HEK293 (cell line): ENCODE data around the gene FIBP.

Experiments used
- CTCF ChIA-PET: fragments of 350-600 bp; formaldehyde crosslinking; extraction: SDS; loops from one replicate; lab custom pipeline; 2021; ENCODE audit warnings: antibody characterized with exemption; lab: Yijun Ruan, JAX
- POLR2A ChIA-PET: fragments of 300-600 bp; formaldehyde crosslinking; extraction: SDS; loops from one replicate; lab custom pipeline; 2020; ENCODE audit warnings: antibody characterized with exemption, inconsistent platforms; lab: Yijun Ruan, JAX
- H3K27ac ChIP-seq: fragments of 200-500 bp; sonication (Bioruptor generic); 2 replicates; pipeline ENCODE4 v1.5.1; 2014; ENCODE audit warnings: low read depth, low read length, control low read depth, inconsistent platforms; ENCODE audit errors: extremely low read depth
- H3K36me3 ChIP-seq, 2 experiments: fragments of 200-500 bp in 1 of 2; sonication (Bioruptor generic) in 1 of 2; 1 replicate in 1 of 2; 2 replicates in 1 of 2; pipeline ENCODE4 v1.5.1; 2014 to 2017; ENCODE audit warnings: inconsistent platforms in 2 of 2, low read length in 2 of 2; ENCODE audit not compliant: control insufficient read depth in 2 of 2, insufficient read depth in 1 of 2
- H3K4me1 ChIP-seq: fragments of 200-500 bp; sonication (Bioruptor generic); 2 replicates; pipeline ENCODE4 v1.5.1; 2014; ENCODE audit warnings: mild to moderate bottlenecking, low read length, inconsistent platforms; ENCODE audit not compliant: control insufficient read depth, insufficient read depth
- H3K4me3 ChIP-seq: 2 replicates; pipeline ENCODE4 v1.5.1; 2011; ENCODE audit warnings: low read depth, mild to moderate bottlenecking, control low read depth, low read length, moderate library complexity
- H3K9me3 ChIP-seq: fragments of 200-500 bp; sonication (Bioruptor generic); 2 replicates; pipeline ENCODE4 v1.5.1; 2014; ENCODE audit warnings: low read depth, low read length, inconsistent platforms; ENCODE audit not compliant: control insufficient read depth, insufficient read depth
- BCL11B ChIP-seq: fragments of 450-650 bp; formaldehyde crosslinking; IDR thresholded peaks from 2 replicates; pipeline ENCODE4 v1.5.1; 2016; ENCODE audit warnings: low read depth, missing biosample characterization, missing genetic modification characterization
- GLIS1 ChIP-seq: fragments of 450-650 bp; formaldehyde crosslinking; IDR thresholded peaks from 2 replicates; pipeline ENCODE4 v1.5.1; 2016; ENCODE audit warnings: missing biosample characterization, missing genetic modification characterization
- HOXA7 ChIP-seq: sonication (generic); formaldehyde crosslinking; IDR thresholded peaks from 2 replicates; pipeline ENCODE4 v1.8.1; 2022; ENCODE audit warnings: missing genetic modification reagents, borderline replicate concordance
- SP2 ChIP-seq: fragments of 450-650 bp; formaldehyde crosslinking; IDR thresholded peaks from 2 replicates; pipeline ENCODE4 v1.5.1; 2016; ENCODE audit warnings: missing biosample characterization, missing genetic modification characterization
- SP7 ChIP-seq: fragments of 450-650 bp; formaldehyde crosslinking; IDR thresholded peaks from 2 replicates; pipeline ENCODE4 v1.5.1; 2016; ENCODE audit warnings: missing biosample characterization, missing genetic modification characterization
- TRIM28 ChIP-seq: IDR thresholded peaks from 2 replicates; pipeline ENCODE4 v1.6.1; 2011; ENCODE audit warnings: low read length, control low read depth, borderline replicate concordance
- ZBTB17 ChIP-seq: fragments of 450-650 bp; formaldehyde crosslinking; IDR thresholded peaks from 2 replicates; pipeline ENCODE4 v1.5.1; 2016; ENCODE audit warnings: missing biosample characterization, missing genetic modification characterization
- ZBTB6 ChIP-seq: fragments of 450-650 bp; formaldehyde crosslinking; IDR thresholded peaks from 2 replicates; pipeline ENCODE4 v1.5.1; 2017; ENCODE audit warnings: missing biosample characterization, missing genetic modification characterization
- ZBTB7A ChIP-seq: fragments of 450-650 bp; formaldehyde crosslinking; IDR thresholded peaks from 2 replicates; pipeline ENCODE4 v1.5.1; 2016; ENCODE audit warnings: low read depth, missing biosample characterization, missing genetic modification characterization
- ZNF140 ChIP-seq: fragments of 450-650 bp; formaldehyde crosslinking; IDR thresholded peaks from 2 replicates; pipeline ENCODE4 v1.5.1; 2016; ENCODE audit warnings: missing biosample characterization, missing genetic modification characterization
- ZNF18 ChIP-seq: fragments of 450-650 bp; formaldehyde crosslinking; IDR thresholded peaks from 2 replicates; pipeline ENCODE4 v1.5.1; 2016; ENCODE audit warnings: missing biosample characterization, missing genetic modification characterization
- ZNF24 ChIP-seq: fragments of 450-650 bp; formaldehyde crosslinking; IDR thresholded peaks from 2 replicates; pipeline ENCODE4 v1.5.1; 2016; ENCODE audit warnings: missing biosample characterization, missing genetic modification characterization
- ZNF266 ChIP-seq: fragments of 450-650 bp; formaldehyde crosslinking; IDR thresholded peaks from 2 replicates; pipeline ENCODE4 v1.5.1; 2016; ENCODE audit warnings: missing biosample characterization, missing genetic modification characterization, low read depth
- ZNF274 ChIP-seq, 2 experiments: fragments of 200-500 bp in 1 of 2; fragments of 450-650 bp in 1 of 2; sonication (Bioruptor generic) in 1 of 2; formaldehyde crosslinking in 1 of 2; IDR thresholded peaks; 2 replicates each; pipeline versions ENCODE4 v1.5.1 to v1.6.1; 2014 to 2016; ENCODE audit warnings: borderline replicate concordance in 1 of 2, inconsistent platforms in 1 of 2, low read length in 1 of 2, missing biosample characterization in 1 of 2, missing genetic modification characterization in 1 of 2
- ZNF335 ChIP-seq: fragments of 450-650 bp; formaldehyde crosslinking; conservative IDR thresholded peaks from 2 replicates; pipeline ENCODE4 v1.5.1; 2016; ENCODE audit warnings: missing biosample characterization, missing genetic modification characterization
- ZNF433 ChIP-seq: fragments of 450-650 bp; formaldehyde crosslinking; IDR thresholded peaks from 2 replicates; pipeline ENCODE4 v1.5.1; 2016; ENCODE audit warnings: missing biosample characterization, missing genetic modification characterization, low read depth
- ZNF488 ChIP-seq: fragments of 450-650 bp; formaldehyde crosslinking; IDR thresholded peaks from 2 replicates; pipeline ENCODE4 v1.5.1; 2016; ENCODE audit warnings: missing biosample characterization, missing genetic modification characterization
- ZNF510 ChIP-seq: fragments of 450-650 bp; formaldehyde crosslinking; IDR thresholded peaks from 2 replicates; pipeline ENCODE4 v1.5.1; 2018; ENCODE audit warnings: mild to moderate bottlenecking, missing genetic modification characterization, missing biosample characterization; ENCODE audit not compliant: insufficient replicate concordance
- ZNF585B ChIP-seq: fragments of 450-650 bp; formaldehyde crosslinking; IDR thresholded peaks from 2 replicates; pipeline ENCODE4 v1.5.1; 2016; ENCODE audit warnings: missing biosample characterization, missing genetic modification characterization
- ZNF600 ChIP-seq: fragments of 450-650 bp; formaldehyde crosslinking; IDR thresholded peaks from 2 replicates; pipeline ENCODE4 v1.5.1; 2016; ENCODE audit warnings: missing biosample characterization, missing genetic modification characterization
- ZNF626 ChIP-seq: fragments of 450-650 bp; sonication (Bioruptor Pico); formaldehyde crosslinking; IDR thresholded peaks from 2 replicates; pipeline ENCODE4 v1.5.1; 2018; ENCODE audit warnings: missing biosample characterization, missing genetic modification characterization, inconsistent platforms
- ZNF629 ChIP-seq: fragments of 450-650 bp; formaldehyde crosslinking; IDR thresholded peaks from 2 replicates; pipeline ENCODE4 v1.5.1; 2017; ENCODE audit warnings: missing biosample characterization, missing genetic modification characterization
- ZXDB ChIP-seq: fragments of 450-650 bp; formaldehyde crosslinking; IDR thresholded peaks from 2 replicates; pipeline ENCODE4 v1.5.1; 2016; ENCODE audit warnings: missing biosample characterization, missing genetic modification characterization
- TF ChIP-seq, protein P1 (sequence below): fragments of 450-650 bp; formaldehyde crosslinking; IDR thresholded peaks from 2 replicates; pipeline ENCODE4 v1.5.1; 2016; ENCODE audit warnings: missing biosample characterization, missing genetic modification characterization
- TF ChIP-seq, protein P2 (sequence below): fragments of 450-650 bp; formaldehyde crosslinking; conservative IDR thresholded peaks from 2 replicates; pipeline ENCODE4 v1.5.1; 2016; ENCODE audit warnings: low read depth, missing biosample characterization, missing genetic modification characterization
- TF ChIP-seq, protein P3 (sequence below): fragments of 450-650 bp; formaldehyde crosslinking; IDR thresholded peaks from 2 replicates; pipeline ENCODE4 v1.5.1; 2016; ENCODE audit warnings: missing biosample characterization, missing genetic modification characterization

Gene FIBP

GRCh38 chr11:65934014-65934413 lies 45.7 kb upstream of the FIBP start (continued):
- TF ChIP-seq BCL11B (tag by site-specific recombination): no peak
- no peak for TF ChIP-seq ZNF335 (tag by site-specific recombination)
- no peak for TF ChIP-seq SP2 (tag by site-specific recombination)
- no peak for TF ChIP-seq ZNF266 (tag by site-specific recombination)
- no peak for TF ChIP-seq ZNF24
- TF ChIP-seq, protein P1, sequence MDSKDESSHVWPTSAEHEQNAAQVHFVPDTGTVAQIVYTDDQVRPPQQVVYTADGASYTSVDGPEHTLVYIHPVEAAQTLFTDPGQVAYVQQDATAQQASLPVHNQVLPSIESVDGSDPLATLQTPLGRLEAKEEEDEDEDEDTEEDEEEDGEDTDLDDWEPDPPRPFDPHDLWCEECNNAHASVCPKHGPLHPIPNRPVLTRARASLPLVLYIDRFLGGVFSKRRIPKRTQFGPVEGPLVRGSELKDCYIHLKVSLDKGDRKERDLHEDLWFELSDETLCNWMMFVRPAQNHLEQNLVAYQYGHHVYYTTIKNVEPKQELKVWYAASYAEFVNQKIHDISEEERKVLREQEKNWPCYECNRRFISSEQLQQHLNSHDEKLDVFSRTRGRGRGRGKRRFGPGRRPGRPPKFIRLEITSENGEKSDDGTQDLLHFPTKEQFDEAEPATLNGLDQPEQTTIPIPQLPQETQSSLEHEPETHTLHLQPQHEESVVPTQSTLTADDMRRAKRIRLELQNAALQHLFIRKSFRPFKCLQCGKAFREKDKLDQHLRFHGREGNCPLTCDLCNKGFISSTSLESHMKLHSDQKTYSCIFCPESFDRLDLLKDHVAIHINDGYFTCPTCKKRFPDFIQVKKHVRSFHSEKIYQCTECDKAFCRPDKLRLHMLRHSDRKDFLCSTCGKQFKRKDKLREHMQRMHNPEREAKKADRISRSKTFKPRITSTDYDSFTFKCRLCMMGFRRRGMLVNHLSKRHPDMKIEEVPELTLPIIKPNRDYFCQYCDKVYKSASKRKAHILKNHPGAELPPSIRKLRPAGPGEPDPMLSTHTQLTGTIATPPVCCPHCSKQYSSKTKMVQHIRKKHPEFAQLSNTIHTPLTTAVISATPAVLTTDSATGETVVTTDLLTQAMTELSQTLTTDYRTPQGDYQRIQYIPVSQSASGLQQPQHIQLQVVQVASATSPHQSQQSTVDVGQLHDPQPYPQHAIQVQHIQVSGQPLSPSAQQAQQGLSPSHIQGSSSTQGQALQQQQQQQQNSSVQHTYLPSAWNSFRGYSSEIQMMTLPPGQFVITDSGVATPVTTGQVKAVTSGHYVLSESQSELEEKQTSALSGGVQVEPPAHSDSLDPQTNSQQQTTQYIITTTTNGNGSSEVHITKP (tag by site-specific recombination): no peak
- no peak for TF ChIP-seq SP7
- no peak for TF ChIP-seq ZNF274 (IDR thresholded peaks at IDR 0.05; ENCODE audit: low read length)
- TF ChIP-seq ZNF274 (tag by site-specific recombination; IDR thresholded peaks at IDR 0.05; ENCODE audit: borderline replicate concordance): no peak
- TF ChIP-seq, protein P2, sequence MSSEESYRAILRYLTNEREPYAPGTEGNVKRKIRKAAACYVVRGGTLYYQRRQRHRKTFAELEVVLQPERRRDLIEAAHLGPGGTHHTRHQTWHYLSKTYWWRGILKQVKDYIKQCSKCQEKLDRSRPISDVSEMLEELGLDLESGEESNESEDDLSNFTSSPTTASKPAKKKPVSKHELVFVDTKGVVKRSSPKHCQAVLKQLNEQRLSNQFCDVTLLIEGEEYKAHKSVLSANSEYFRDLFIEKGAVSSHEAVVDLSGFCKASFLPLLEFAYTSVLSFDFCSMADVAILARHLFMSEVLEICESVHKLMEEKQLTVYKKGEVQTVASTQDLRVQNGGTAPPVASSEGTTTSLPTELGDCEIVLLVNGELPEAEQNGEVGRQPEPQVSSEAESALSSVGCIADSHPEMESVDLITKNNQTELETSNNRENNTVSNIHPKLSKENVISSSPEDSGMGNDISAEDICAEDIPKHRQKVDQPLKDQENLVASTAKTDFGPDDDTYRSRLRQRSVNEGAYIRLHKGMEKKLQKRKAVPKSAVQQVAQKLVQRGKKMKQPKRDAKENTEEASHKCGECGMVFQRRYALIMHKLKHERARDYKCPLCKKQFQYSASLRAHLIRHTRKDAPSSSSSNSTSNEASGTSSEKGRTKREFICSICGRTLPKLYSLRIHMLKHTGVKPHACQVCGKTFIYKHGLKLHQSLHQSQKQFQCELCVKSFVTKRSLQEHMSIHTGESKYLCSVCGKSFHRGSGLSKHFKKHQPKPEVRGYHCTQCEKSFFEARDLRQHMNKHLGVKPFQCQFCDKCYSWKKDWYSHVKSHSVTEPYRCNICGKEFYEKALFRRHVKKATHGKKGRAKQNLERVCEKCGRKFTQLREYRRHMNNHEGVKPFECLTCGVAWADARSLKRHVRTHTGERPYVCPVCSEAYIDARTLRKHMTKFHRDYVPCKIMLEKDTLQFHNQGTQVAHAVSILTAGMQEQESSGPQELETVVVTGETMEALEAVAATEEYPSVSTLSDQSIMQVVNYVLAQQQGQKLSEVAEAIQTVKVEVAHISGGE: no peak
- TF ChIP-seq, protein P3, sequence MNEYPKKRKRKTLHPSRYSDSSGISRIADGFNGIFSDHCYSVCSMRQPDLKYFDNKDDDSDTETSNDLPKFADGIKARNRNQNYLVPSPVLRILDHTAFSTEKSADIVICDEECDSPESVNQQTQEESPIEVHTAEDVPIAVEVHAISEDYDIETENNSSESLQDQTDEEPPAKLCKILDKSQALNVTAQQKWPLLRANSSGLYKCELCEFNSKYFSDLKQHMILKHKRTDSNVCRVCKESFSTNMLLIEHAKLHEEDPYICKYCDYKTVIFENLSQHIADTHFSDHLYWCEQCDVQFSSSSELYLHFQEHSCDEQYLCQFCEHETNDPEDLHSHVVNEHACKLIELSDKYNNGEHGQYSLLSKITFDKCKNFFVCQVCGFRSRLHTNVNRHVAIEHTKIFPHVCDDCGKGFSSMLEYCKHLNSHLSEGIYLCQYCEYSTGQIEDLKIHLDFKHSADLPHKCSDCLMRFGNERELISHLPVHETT: no peak
- no peak for TF ChIP-seq HOXA7 (CRISPR knock-in tag)

- H3K27ac ChIP-seq: no peak overlapping the region
- no peaks in the 10 kb centered on the region for H3K4me1 ChIP-seq
- H3K36me3 ChIP-seq: no peaks in the 10 kb centered on the region
- H3K4me3 ChIP-seq: no peak overlapping the region
- POLR2A ChIA-PET: no interaction called here
- no peaks in the 10 kb centered on the region for H3K9me3 ChIP-seq
- CTCF ChIA-PET: interaction anchor here (1.1 to 1.5 kb wide), 4 partner anchors 43 to 73 kb away, joined by 3 to 5 read pairs (median 4); partner anchors contain the start of gene FIBP
- TF ChIP-seq ZBTB17 (tag by site-specific recombination) (0 out of 2 replicates have a peak, but pooled peaks have one; percentile 14), ZNF433 (tag by site-specific recombination) (no peak), ZNF18 (tag by site-specific recombination) (no peak), ZXDB (tag by site-specific recombination) (no peak), ZBTB7A (tag by site-specific recombination) (no peak), ZNF626 (tag by site-specific recombination) (no peak), TRIM28 (no peak), ZNF510 (tag by site-specific recombination) (no peak), GLIS1 (tag by site-specific recombination) (peak; percentile 57; the same call in 1 of the 2 replicates), ZNF585B (no peak), ZBTB6 (tag by site-specific recombination) (0 out of 2 replicates have a peak, but pooled peaks have one; percentile 12), ZNF600 (no peak), ZNF629 (0 out of 2 replicates have a peak, but pooled peaks have one; percentile 17), ZNF488 (no peak), ZNF140 (tag by site-specific recombination) (no peak)
These were observed 44.3 kb upstream of the FIBP start for GRCh38 chr11:65932558-65932919.
